ENCODE results near the gene DQX1.

GRCh38 chr2:74525717-74526648, at the start of gene DQX1:
- TF ChIP-seq POLR2AphosphoS5 (IDR thresholded peaks at IDR 0.05) (no peak), TAF1 (IDR thresholded peaks at IDR 0.05; ENCODE audit: low read depth) (no peak), SMC3 (conservative IDR thresholded peaks at IDR 0.05; ENCODE audit: poor library complexity) (no peak), RAD21 (conservative IDR thresholded peaks at IDR 0.05) (no peak), CTCF (IDR thresholded peaks at IDR 0.05; ENCODE audit: poor library complexity, severe bottlenecking) (no peak)
